Adrenal gland (tissue), 5 donors: ENCODE measurements around the gene THBD.

Experiments used
- POLR2A ChIP-seq, 2 donors: fragments of 450-650 bp; IDR thresholded peaks; one replicate each; pipeline ENCODE4 v1.6.1; 2017; ENCODE audit warnings: antibody characterized with exemption in 2 of 2, mild to moderate bottlenecking in 2 of 2, moderate library complexity in 1 of 2
- TF ChIP-seq, protein P1 (sequence below), 6 experiments: fragments of 450-650 bp in 4 of 6; fragments of 200-600 bp in 2 of 6; sonication (generic) in 1 of 6; IDR thresholded peaks; 1 replicate in 5 of 6; 2 replicates in 1 of 6; pipeline versions ENCODE4 v1.5.1 to v1.8.0; 2016 to 2021; ENCODE audit warnings: antibody characterized with exemption in 6 of 6, mild to moderate bottlenecking in 2 of 6, moderate library complexity in 1 of 6
- donor health status: DM: no; HTN: no; CAD: no.

DNA sequence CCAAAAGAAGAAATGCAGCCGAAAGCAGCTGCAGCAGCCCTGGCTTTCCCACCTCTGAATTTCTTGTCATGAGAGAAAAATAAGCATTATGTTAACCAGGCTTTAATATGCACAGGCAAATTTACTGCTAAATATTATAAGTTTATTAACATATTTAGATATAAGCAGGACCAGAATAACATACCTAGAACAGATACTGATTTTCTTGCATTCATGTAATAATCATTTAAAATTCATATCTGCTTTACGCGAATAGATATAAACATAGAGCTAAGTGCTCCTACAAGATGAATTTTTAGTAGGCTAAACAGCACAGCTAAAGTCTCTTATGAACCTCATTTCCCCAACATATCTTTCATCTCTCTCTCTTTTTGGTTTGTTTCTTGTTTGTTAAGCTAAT is 21.9 kb upstream of the THBD start:
- TF ChIP-seq, protein P1, sequence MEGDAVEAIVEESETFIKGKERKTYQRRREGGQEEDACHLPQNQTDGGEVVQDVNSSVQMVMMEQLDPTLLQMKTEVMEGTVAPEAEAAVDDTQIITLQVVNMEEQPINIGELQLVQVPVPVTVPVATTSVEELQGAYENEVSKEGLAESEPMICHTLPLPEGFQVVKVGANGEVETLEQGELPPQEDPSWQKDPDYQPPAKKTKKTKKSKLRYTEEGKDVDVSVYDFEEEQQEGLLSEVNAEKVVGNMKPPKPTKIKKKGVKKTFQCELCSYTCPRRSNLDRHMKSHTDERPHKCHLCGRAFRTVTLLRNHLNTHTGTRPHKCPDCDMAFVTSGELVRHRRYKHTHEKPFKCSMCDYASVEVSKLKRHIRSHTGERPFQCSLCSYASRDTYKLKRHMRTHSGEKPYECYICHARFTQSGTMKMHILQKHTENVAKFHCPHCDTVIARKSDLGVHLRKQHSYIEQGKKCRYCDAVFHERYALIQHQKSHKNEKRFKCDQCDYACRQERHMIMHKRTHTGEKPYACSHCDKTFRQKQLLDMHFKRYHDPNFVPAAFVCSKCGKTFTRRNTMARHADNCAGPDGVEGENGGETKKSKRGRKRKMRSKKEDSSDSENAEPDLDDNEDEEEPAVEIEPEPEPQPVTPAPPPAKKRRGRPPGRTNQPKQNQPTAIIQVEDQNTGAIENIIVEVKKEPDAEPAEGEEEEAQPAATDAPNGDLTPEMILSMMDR (IDR thresholded peaks at IDR 0.05) = no peak
- TF ChIP-seq POLR2A (IDR thresholded peaks at IDR 0.05) = no peak
